A549 (cell line): ENCODE measurements around the gene DNMT3A. TPM values are rescaled to one million over a fixed set of nuclear protein-coding genes. Genes with fewer than 3 reads are reported as not detected.

Source experiments
- ATAC-seq, 2 experiments: fragments of 200-7000 bp in 1 of 2; fragments of >200 bp in 1 of 2; cut with Nextera tagmentation in 1 of 2; cut with Tn5 transposase in 1 of 2; 3 replicates each; pipeline versions ENCODE4 v1.8.0 to v1.9.1; 2018 to 2020; ENCODE audit warnings: mild to moderate bottlenecking in 1 of 2, moderate library complexity in 1 of 2
- CTCF ChIA-PET: fragments of 300-600 bp; sonication (Branson Sonifier 250); formaldehyde crosslinking; extraction: SDS; loops from one replicate; lab custom pipeline; 2021; ENCODE audit warnings: antibody characterized with exemption, inconsistent platforms; lab: Yijun Ruan, JAX
- POLR2A ChIA-PET: fragments of 350-600 bp; formaldehyde crosslinking; extraction: SDS; loops from one replicate; lab custom pipeline; 2021; ENCODE audit warnings: antibody characterized with exemption, inconsistent platforms; lab: Yijun Ruan, JAX
- DNase-seq, 2 experiments: peaks; one replicate each; pipeline versions ENCODE4 v3.0.0 to v3.0.0-alpha.2; 2011 to 2016; ENCODE audit warnings: low read depth in 1 of 2, low spot score in 1 of 2
- FAIRE-seq: peaks from 2 replicates; lab custom pipeline; 2011; peaks lifted over from hg19 to GRCh38; lab: Jason Lieb, UNC
- H3K27ac ChIP-seq, 2 experiments: fragments of >200 bp; sonication (Bioruptor Twin); formaldehyde crosslinking; 3 replicates each; pipeline ENCODE4 v1.5.1; 2016 to 2017
- H3K4me1 ChIP-seq: fragments of >200 bp; sonication (Bioruptor Twin); formaldehyde crosslinking; 3 replicates; pipeline ENCODE4 v1.6.1; 2016
- H3K4me2 ChIP-seq: fragments of >200 bp; sonication (Bioruptor Twin); formaldehyde crosslinking; 3 replicates; pipeline ENCODE4 v1.6.1; 2016
- H3K4me3 ChIP-seq: fragments of >200 bp; sonication (Bioruptor Twin); formaldehyde crosslinking; 3 replicates; pipeline ENCODE4 v1.5.1; 2016
- H3K9me3 ChIP-seq: fragments of >200 bp; sonication (Bioruptor Twin); formaldehyde crosslinking; 3 replicates; pipeline ENCODE4 v1.6.1; 2016
- CEBPB ChIP-seq, 2 experiments: fragments of >200 bp in 1 of 2; sonication (Bioruptor Twin) in 1 of 2; formaldehyde crosslinking in 1 of 2; IDR thresholded peaks; 2 replicates each; pipeline ENCODE4 v1.6.1; 2012 to 2016
- CHD2 ChIP-seq: fragments of 150-350 bp; IDR thresholded peaks from 2 replicates; pipeline ENCODE4 v1.6.1; 2014; ENCODE audit warnings: low read length; ENCODE audit not compliant: partially characterized antibody
- ESRRA ChIP-seq: fragments of 150-350 bp; IDR thresholded peaks from 2 replicates; pipeline ENCODE4 v1.6.1; 2014; ENCODE audit warnings: mild to moderate bottlenecking, low read length, borderline replicate concordance
- FOSB ChIP-seq: fragments of 250-450 bp; sonication (Bioruptor Pico); IDR thresholded peaks from 2 replicates; pipeline ENCODE4 v1.5.0; 2020; ENCODE audit warnings: mild to moderate bottlenecking, moderate library complexity
- FOSL2 ChIP-seq, 2 experiments: fragments of 450-650 bp in 1 of 2; fragments of >200 bp in 1 of 2; sonication (Bioruptor Twin) in 1 of 2; formaldehyde crosslinking; IDR thresholded peaks; 2 replicates each; pipeline versions ENCODE4 v1.5.0 to v1.6.1; 2016 to 2020; ENCODE audit warnings: mild to moderate bottlenecking in 1 of 2, moderate library complexity in 1 of 2
- FOXS1 ChIP-seq: fragments of 250-450 bp; sonication (Bioruptor Pico); IDR thresholded peaks from 2 replicates; pipeline ENCODE4 v1.5.0; 2020; ENCODE audit warnings: mild to moderate bottlenecking, moderate library complexity
- HEYL ChIP-seq: fragments of 250-450 bp; sonication (Bioruptor Pico); IDR thresholded peaks from 2 replicates; pipeline ENCODE4 v1.8.0; 2021; ENCODE audit warnings: mild to moderate bottlenecking, moderate library complexity
- HOXA7 ChIP-seq: fragments of 250-450 bp; sonication (Bioruptor Pico); IDR thresholded peaks from 2 replicates; pipeline ENCODE4 v1.5.0; 2020; ENCODE audit warnings: mild to moderate bottlenecking, moderate library complexity
- HOXB5 ChIP-seq: fragments of 250-450 bp; sonication (Bioruptor Pico); IDR thresholded peaks from 2 replicates; pipeline ENCODE4 v1.5.0; 2020; ENCODE audit warnings: mild to moderate bottlenecking, moderate library complexity
- JUNB ChIP-seq: fragments of >200 bp; sonication (Bioruptor Twin); formaldehyde crosslinking; IDR thresholded peaks from 2 replicates; pipeline ENCODE4 v1.6.1; 2016
- MAZ ChIP-seq: fragments of 150-350 bp; IDR thresholded peaks from 2 replicates; pipeline ENCODE4 v1.6.1; 2014; ENCODE audit warnings: antibody characterized with exemption, low read depth, low read length, borderline replicate concordance
- NPAS2 ChIP-seq: fragments of 250-450 bp; sonication (Bioruptor Pico); IDR thresholded peaks from 2 replicates; pipeline ENCODE4 v1.8.0; 2022; ENCODE audit warnings: mild to moderate bottlenecking, moderate library complexity, borderline replicate concordance
- NR3C1 ChIP-seq: fragments of >200 bp; sonication (Bioruptor Twin); formaldehyde crosslinking; IDR thresholded peaks from 3 replicates; pipeline ENCODE4 v1.6.1; 2017
- POLR2A ChIP-seq: IDR thresholded peaks from 2 replicates; pipeline ENCODE4 v1.6.1; 2012; ENCODE audit warnings: mild to moderate bottlenecking, low read length
- RARB ChIP-seq: fragments of 250-450 bp; sonication (Bioruptor Pico); IDR thresholded peaks from 2 replicates; pipeline ENCODE4 v1.8.0; 2021; ENCODE audit warnings: mild to moderate bottlenecking, moderate library complexity
- RFX5 ChIP-seq: fragments of 450-650 bp; IDR thresholded peaks from 2 replicates; pipeline ENCODE4 v1.7.1; 2014; ENCODE audit warnings: antibody characterized with exemption, mild to moderate bottlenecking, moderate library complexity
- SMC3 ChIP-seq: fragments of >200 bp; sonication (Bioruptor Twin); formaldehyde crosslinking; IDR thresholded peaks from 3 replicates; pipeline ENCODE4 v1.6.1; 2018; ENCODE audit warnings: inconsistent platforms
- TP53 ChIP-seq: fragments of 250-450 bp; sonication (Bioruptor Pico); IDR thresholded peaks from 2 replicates; pipeline ENCODE4 v1.5.0; 2021; ENCODE audit warnings: mild to moderate bottlenecking, moderate library complexity
- ZFP36 ChIP-seq: fragments of 450-650 bp; IDR thresholded peaks from 2 replicates; pipeline ENCODE4 v1.6.1; 2014; ENCODE audit warnings: borderline replicate concordance; ENCODE audit not compliant: partially characterized antibody
- ZSCAN20 ChIP-seq: fragments of 250-450 bp; sonication (Bioruptor Pico); IDR thresholded peaks from 2 replicates; pipeline ENCODE4 v1.8.0; 2022; ENCODE audit warnings: mild to moderate bottlenecking, moderate library complexity
- WGBS: methylation state at CpG from one replicate; pipeline ENCODE4 v1.1.6; 2017; ENCODE audit errors: missing lambda C conversion rate; 5-methylcytosine and 5-hydroxymethylcytosine counted together
- polyA plus RNA-seq, 4 experiments: library from polyadenylated mRNA; depleted of rRNA in 3 of 4; stranded (reverse); fragments of >200 nt; fragmentation: RNase III in 1 of 4; extraction: RNeasy Plus Mini Kit Qiagen cat#74134 plus additional on column Dnase treatment in 1 of 4; gene quantifications; 2 replicates in 3 of 4; 3 replicates in 1 of 4; pipeline ENCODE4 v1.2.3, GENCODE V29; 2011 to 2017
- TF ChIP-seq, protein P1 (sequence below): IDR thresholded peaks from 2 replicates; pipeline ENCODE4 v1.6.1; 2012; ENCODE audit warnings: low read depth, borderline replicate concordance
- TF ChIP-seq, protein P2 (sequence below): fragments of 450-650 bp; IDR thresholded peaks from 2 replicates; pipeline ENCODE4 v1.6.1; 2014; ENCODE audit warnings: antibody characterized with exemption
- TF ChIP-seq, protein P3 (sequence below): fragments of 250-450 bp; sonication (Bioruptor Pico); IDR thresholded peaks from 2 replicates; pipeline ENCODE4 v1.5.0; 2020; ENCODE audit warnings: low read depth, mild to moderate bottlenecking, moderate library complexity
- TF ChIP-seq, protein P4 (sequence below): fragments of >200 bp; sonication (Bioruptor Twin); formaldehyde crosslinking; IDR thresholded peaks from 3 replicates; pipeline ENCODE4 v1.5.1; 2016

Gene DNMT3A
- polyA plus RNA-seq, 2 of the 4 experiments (the other 2 are of a cell fraction) = 4.4 to 11.9 TPM

DNA sequence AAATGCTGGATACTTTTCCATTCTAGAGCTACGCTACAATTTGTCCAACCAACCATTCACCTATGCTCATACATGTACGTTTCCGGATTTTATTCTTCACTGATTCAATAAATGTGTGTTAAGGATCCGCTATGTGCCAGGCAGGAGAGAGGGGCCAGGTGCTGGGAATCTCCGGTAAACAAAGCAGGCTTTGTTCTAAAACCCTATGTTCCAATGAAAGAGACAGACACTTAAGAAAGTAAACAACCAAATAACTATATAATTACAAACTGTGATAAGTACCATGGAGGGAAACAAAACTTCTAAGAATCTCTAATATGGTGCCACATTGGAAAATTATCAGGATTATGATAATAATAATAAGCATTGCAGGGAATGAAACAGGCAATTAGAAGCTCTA is 151.2 kb downstream of the DNMT3A start:
- H3K9me3 ChIP-seq = no peaks in the 10 kb centered on the region
- WGBS = 81% methylated on average over 5 of the region's 5 CpGs
- no peaks in the 10 kb centered on the region for H3K4me1 ChIP-seq
- H3K27ac ChIP-seq = no peak overlapping the region
- no peak for ATAC-seq
- ChIA-PET CTCF (interaction anchor here (0.7 to 1.8 kb wide), 3 partner anchors 25 to 137 kb away, joined by 3 to 5 read pairs (median 3); no protein-coding TSS in a partner anchor), POLR2A (no interaction called here)
- no peak for FAIRE-seq
- no peak for DNase-seq
- H3K4me3 ChIP-seq = no peak overlapping the region
- no peak overlapping the region for H3K4me2 ChIP-seq
- no peak for TF ChIP-seq FOXS1 (CRISPR knock-in tag)
- TF ChIP-seq HOXA7 (CRISPR knock-in tag) = no peak
- TF ChIP-seq RFX5 = no peak
- TF ChIP-seq JUNB = no peak
- no peak for TF ChIP-seq TP53
- TF ChIP-seq ESRRA = no peak
- no peak for TF ChIP-seq FOSB (CRISPR knock-in tag)
- TF ChIP-seq, protein P1, sequence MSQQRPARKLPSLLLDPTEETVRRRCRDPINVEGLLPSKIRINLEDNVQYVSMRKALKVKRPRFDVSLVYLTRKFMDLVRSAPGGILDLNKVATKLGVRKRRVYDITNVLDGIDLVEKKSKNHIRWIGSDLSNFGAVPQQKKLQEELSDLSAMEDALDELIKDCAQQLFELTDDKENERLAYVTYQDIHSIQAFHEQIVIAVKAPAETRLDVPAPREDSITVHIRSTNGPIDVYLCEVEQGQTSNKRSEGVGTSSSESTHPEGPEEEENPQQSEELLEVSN = no peak
- TF ChIP-seq, protein P2, sequence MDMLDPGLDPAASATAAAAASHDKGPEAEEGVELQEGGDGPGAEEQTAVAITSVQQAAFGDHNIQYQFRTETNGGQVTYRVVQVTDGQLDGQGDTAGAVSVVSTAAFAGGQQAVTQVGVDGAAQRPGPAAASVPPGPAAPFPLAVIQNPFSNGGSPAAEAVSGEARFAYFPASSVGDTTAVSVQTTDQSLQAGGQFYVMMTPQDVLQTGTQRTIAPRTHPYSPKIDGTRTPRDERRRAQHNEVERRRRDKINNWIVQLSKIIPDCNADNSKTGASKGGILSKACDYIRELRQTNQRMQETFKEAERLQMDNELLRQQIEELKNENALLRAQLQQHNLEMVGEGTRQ = no peak
- no peak for TF ChIP-seq HEYL (CRISPR knock-in tag)
- TF ChIP-seq RARB = no peak
- no peak for TF ChIP-seq ZFP36
- TF ChIP-seq ZSCAN20 = no peak
- no peak for TF ChIP-seq MAZ
- no peak for TF ChIP-seq SMC3
- TF ChIP-seq HOXB5 (CRISPR knock-in tag) = no peak
- TF ChIP-seq NPAS2 = no peak
- TF ChIP-seq FOSL2 (IDR thresholded peaks at IDR 0.05) = no peak
- no peak for TF ChIP-seq FOSL2 (CRISPR knock-in tag; IDR thresholded peaks at IDR 0.05)
- no peak for TF ChIP-seq NR3C1

DNA sequence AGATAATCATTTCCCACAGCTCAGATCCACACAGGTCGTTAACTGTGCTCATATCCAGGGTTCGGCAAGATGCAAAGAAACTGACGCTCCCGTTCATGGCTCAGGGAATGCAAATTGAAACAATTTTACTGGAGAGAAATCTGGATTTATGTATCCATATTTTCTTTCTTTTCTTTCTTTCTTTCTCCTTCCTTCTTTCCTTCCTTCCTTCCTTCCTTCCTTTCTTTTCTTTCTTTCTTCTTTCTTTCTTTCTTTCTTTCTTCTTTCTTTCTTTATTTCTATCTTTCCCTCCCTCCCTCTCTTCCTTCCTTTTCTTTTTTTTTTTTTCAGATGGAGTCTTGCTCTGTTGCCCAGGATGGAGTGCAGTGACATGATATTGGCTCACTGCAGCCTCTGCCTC is 153.3 kb downstream of the DNMT3A start:
- Histone ChIP-seq H3K27ac (no peak overlapping the region), H3K4me2 (no peak overlapping the region), H3K9me3 (no peaks in the 10 kb centered on the region), H3K4me1 (no peaks in the 10 kb centered on the region), H3K4me3 (no peak overlapping the region)
- TF ChIP-seq POLR2A = no peak
- no peak for TF ChIP-seq CEBPB (IDR thresholded peaks at IDR 0.05)
- TF ChIP-seq, protein P3, sequence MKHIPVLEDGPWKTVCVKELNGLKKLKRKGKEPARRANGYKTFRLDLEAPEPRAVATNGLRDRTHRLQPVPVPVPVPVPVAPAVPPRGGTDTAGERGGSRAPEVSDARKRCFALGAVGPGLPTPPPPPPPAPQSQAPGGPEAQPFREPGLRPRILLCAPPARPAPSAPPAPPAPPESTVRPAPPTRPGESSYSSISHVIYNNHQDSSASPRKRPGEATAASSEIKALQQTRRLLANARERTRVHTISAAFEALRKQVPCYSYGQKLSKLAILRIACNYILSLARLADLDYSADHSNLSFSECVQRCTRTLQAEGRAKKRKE (CRISPR knock-in tag) = no peak
- no peak for TF ChIP-seq CHD2
- TF ChIP-seq, protein P4, sequence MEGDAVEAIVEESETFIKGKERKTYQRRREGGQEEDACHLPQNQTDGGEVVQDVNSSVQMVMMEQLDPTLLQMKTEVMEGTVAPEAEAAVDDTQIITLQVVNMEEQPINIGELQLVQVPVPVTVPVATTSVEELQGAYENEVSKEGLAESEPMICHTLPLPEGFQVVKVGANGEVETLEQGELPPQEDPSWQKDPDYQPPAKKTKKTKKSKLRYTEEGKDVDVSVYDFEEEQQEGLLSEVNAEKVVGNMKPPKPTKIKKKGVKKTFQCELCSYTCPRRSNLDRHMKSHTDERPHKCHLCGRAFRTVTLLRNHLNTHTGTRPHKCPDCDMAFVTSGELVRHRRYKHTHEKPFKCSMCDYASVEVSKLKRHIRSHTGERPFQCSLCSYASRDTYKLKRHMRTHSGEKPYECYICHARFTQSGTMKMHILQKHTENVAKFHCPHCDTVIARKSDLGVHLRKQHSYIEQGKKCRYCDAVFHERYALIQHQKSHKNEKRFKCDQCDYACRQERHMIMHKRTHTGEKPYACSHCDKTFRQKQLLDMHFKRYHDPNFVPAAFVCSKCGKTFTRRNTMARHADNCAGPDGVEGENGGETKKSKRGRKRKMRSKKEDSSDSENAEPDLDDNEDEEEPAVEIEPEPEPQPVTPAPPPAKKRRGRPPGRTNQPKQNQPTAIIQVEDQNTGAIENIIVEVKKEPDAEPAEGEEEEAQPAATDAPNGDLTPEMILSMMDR = no peak
- TF ChIP-seq TP53 = no peak
- POLR2A ChIA-PET = interaction anchor here (1.0 kb wide), 1 partner anchor 60 kb away, joined by 3 read pairs; no protein-coding TSS in a partner anchor
- CTCF ChIA-PET = interaction anchor here (1.6 to 2.4 kb wide), 2 partner anchors 8 to 22 kb away, joined by 5 to 21 read pairs; no protein-coding TSS in a partner anchor
- no peak for ATAC-seq
- 79% methylated on average over 4 of the region's 4 CpGs for WGBS
- no peak for DNase-seq
- no peak for FAIRE-seq
